Activated CD4-positive, alpha-beta T cell treated with anti-CD3 and anti-CD28 coated beads, Interleukin-2, amount 50 U/mL, for 1 hour (primary cell): Measurements from ENCODE around the gene UBE4B.

Source experiments
- DNase-seq: peaks from one replicate; pipeline ENCODE4 v3.0.0-alpha.2; 2020

UBE4B gene

GRCh38 chr1:10121688-10122087 is 88.9 kb downstream of the UBE4B start:
- no peak for DNase-seq

- no peak for DNase-seq
Observed at GRCh38 chr1:10122926-10123325, 90.2 kb downstream of the UBE4B start.

- DNase-seq, result no peak
Observed at GRCh38 chr1:10128101-10128765, 95.5 kb downstream of the UBE4B start.

GRCh38 chr1:10132316-10132715 is 99.6 kb downstream of the UBE4B start:
- no peak for DNase-seq

GRCh38 chr1:10132852-10133251 is 100.1 kb downstream of the UBE4B start:
- DNase-seq, result no peak

GRCh38 chr1:10140981-10141380 is 108.2 kb downstream of the UBE4B start:
- no peak for DNase-seq

GRCh38 chr1:10143961-10144485 is 111.3 kb downstream of the UBE4B start:
- no peak for DNase-seq

GRCh38 chr1:10146391-10146790 is 113.6 kb downstream of the UBE4B start:
- no peak for DNase-seq

- DNase-seq, result no peak
Observed at GRCh38 chr1:10149231-10149630, 116.5 kb downstream of the UBE4B start.

- no peak for DNase-seq
Observed at GRCh38 chr1:10152709-10153284, 120.0 kb downstream of the UBE4B start.

- DNase-seq, result no peak
Observed at GRCh38 chr1:10155087-10155712, 122.4 kb downstream of the UBE4B start.

- DNase-seq, result no peak
Observed at GRCh38 chr1:10160173-10160572, 127.4 kb downstream of the UBE4B start.

GRCh38 chr1:10160907-10161490 is 128.2 kb downstream of the UBE4B start:
- no peak for DNase-seq

- DNase-seq, result no peak
Observed at GRCh38 chr1:10161541-10162290, 129.0 kb downstream of the UBE4B start.

GRCh38 chr1:10168912-10169514 is 136.3 kb downstream of the UBE4B start:
- no peak for DNase-seq

- no peak for DNase-seq
Observed at GRCh38 chr1:10170239-10170574, 137.4 kb downstream of the UBE4B start.

- no peak for DNase-seq
Observed at GRCh38 chr1:10171105-10171767, 138.5 kb downstream of the UBE4B start.

- no peak for DNase-seq
Observed at GRCh38 chr1:10171995-10172669, 139.4 kb downstream of the UBE4B start.

- no peak for DNase-seq
Observed at GRCh38 chr1:10173582-10173981, 140.8 kb downstream of the UBE4B start.

GRCh38 chr1:10177876-10178275 is 145.1 kb downstream of the UBE4B start:
- DNase-seq, result no peak

GRCh38 chr1:10178597-10179405 is 146.0 kb downstream of the UBE4B start:
- no peak for DNase-seq
